A549 (cell line): ENCODE results near the gene MED1.
"Not testable (repeated sequence)": the region's sequence is repeated elsewhere in the genome, so short reads cannot be mapped to it uniquely, and the experiment has no call there.

Source experiments
- POLR2A ChIP-seq: IDR thresholded peaks from 2 replicates; pipeline ENCODE4 v1.6.1; 2012; ENCODE audit warnings: mild to moderate bottlenecking, low read length
- RCOR1 ChIP-seq: fragments of 150-350 bp; IDR thresholded peaks from 2 replicates; pipeline ENCODE4 v1.6.1; 2014; ENCODE audit warnings: antibody characterized with exemption, low read length, low read depth
- TF ChIP-seq, protein P1 (sequence below): fragments of >200 bp; sonication (Bioruptor Twin); formaldehyde crosslinking; IDR thresholded peaks from 3 replicates; pipeline ENCODE4 v1.5.1; 2016

DNA sequence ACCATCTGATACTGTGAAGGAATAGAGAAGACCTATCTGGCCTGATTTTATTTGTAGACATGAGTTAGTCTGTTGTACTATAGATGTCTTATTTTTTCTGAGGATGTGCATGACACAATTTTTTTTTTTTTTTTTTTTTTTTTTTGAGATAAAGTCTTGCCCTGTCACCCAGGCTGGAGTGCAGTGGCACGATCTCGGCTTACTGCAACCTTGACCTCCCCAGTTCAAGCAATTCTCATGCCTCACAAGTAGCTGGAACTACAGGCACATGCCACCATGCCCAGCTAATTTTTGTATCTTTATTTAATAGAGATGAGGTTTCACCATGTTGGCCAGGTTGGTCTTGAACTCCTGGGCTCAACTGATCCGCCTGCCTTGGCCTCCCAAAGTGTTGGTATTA is 36.4 kb upstream of the MED1 start:
- TF ChIP-seq POLR2A, RCOR1: not testable (repeated sequence)
- TF ChIP-seq, protein P1, sequence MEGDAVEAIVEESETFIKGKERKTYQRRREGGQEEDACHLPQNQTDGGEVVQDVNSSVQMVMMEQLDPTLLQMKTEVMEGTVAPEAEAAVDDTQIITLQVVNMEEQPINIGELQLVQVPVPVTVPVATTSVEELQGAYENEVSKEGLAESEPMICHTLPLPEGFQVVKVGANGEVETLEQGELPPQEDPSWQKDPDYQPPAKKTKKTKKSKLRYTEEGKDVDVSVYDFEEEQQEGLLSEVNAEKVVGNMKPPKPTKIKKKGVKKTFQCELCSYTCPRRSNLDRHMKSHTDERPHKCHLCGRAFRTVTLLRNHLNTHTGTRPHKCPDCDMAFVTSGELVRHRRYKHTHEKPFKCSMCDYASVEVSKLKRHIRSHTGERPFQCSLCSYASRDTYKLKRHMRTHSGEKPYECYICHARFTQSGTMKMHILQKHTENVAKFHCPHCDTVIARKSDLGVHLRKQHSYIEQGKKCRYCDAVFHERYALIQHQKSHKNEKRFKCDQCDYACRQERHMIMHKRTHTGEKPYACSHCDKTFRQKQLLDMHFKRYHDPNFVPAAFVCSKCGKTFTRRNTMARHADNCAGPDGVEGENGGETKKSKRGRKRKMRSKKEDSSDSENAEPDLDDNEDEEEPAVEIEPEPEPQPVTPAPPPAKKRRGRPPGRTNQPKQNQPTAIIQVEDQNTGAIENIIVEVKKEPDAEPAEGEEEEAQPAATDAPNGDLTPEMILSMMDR: not testable (repeated sequence)
